Heart left ventricle (tissue), 16 donors: Measurements from ENCODE around the gene SSUH2. TPM values are rescaled to one million over a fixed set of nuclear protein-coding genes. Genes with fewer than 3 reads are reported as not detected.

Experiments
- ATAC-seq, 4 donors: fragments of 200-7000 bp; cut with Tn5 transposase; one replicate each; pipeline ENCODE4 v1.9.1; 2020 to 2022; ENCODE audit warnings: moderate library complexity in 4 of 4, mild to moderate bottlenecking in 3 of 4, moderate number of reproducible peaks in 1 of 4
- DNase-seq, 5 donors: peaks; one replicate each; pipeline ENCODE4 v3.0.0-alpha.2; 2020
- H3K27ac ChIP-seq, 12 donors: fragments of 200-600 bp; sonication (generic) in 4 of 12; one replicate each; pipeline versions ENCODE4 v1.5.0 to v1.8.0; 2016 to 2022; ENCODE audit warnings: mild to moderate bottlenecking in 2 of 12
- H3K27me3 ChIP-seq, 9 donors: fragments of 200-600 bp; sonication (generic) in 2 of 9; one replicate each; pipeline versions ENCODE4 v1.5.1 to v1.8.0; 2016 to 2022; ENCODE audit warnings: mild to moderate bottlenecking in 3 of 9
- H3K36me3 ChIP-seq, 9 donors: fragments of 200-600 bp; sonication (generic) in 2 of 9; one replicate each; pipeline versions ENCODE4 v1.5.0 to v1.8.0; 2018 to 2022; ENCODE audit warnings: mild to moderate bottlenecking in 2 of 9
- H3K4me1 ChIP-seq, 12 donors: fragments of 200-600 bp; sonication (generic) in 4 of 12; one replicate each; pipeline versions ENCODE4 v1.5.0 to v1.8.0; 2016 to 2022; ENCODE audit warnings: mild to moderate bottlenecking in 3 of 12
- H3K4me3 ChIP-seq, 12 donors: fragments of 200-600 bp; sonication (generic) in 4 of 12; one replicate each; pipeline versions ENCODE4 v1.5.0 to v1.8.0; 2017 to 2022; ENCODE audit warnings: mild to moderate bottlenecking in 9 of 12, moderate library complexity in 4 of 12
- H3K9me3 ChIP-seq, 12 donors: fragments of 200-600 bp; sonication (generic) in 4 of 12; one replicate each; pipeline versions ENCODE4 v1.5.0 to v1.8.0; 2016 to 2022; ENCODE audit warnings: mild to moderate bottlenecking in 1 of 12
- CTCF ChIP-seq, 12 donors: fragments of 200-600 bp; sonication (generic) in 4 of 12; IDR thresholded peaks; one replicate each; pipeline versions ENCODE4 v1.5.0 to v1.8.0; 2018 to 2022; ENCODE audit warnings: antibody characterized with exemption in 12 of 12, mild to moderate bottlenecking in 5 of 12
- POLR2A ChIP-seq, 2 donors: fragments of 450-650 bp; IDR thresholded peaks; one replicate each; pipeline ENCODE4 v1.6.1; 2017; ENCODE audit warnings: antibody characterized with exemption in 2 of 2, mild to moderate bottlenecking in 2 of 2, moderate library complexity in 2 of 2
- WGBS, 4 donors: extraction: QIAGEN DNeasy Blood & Tissue Kit in 2 of 4; methylation state at CpG; one replicate each; pipeline versions ENCODE4 v1.1.5 to v1.1.7; 2013 to 2018; 5-methylcytosine and 5-hydroxymethylcytosine counted together
- intact Hi-C, 10 donors: fragments of 100-400 bp; cut with DNase I; formaldehyde crosslinking; loops; one replicate each; pipeline versions ENCODE4 v1.11.1 to v1.14.2; 2022
- polyA plus RNA-seq, 2 donors: library from polyadenylated mRNA; stranded (reverse); fragments of 200-250 nt; gene quantifications; one replicate each; pipeline ENCODE4 v1.2.3, GENCODE V29; 2013
- total RNA-seq, 9 donors: library from RNA; depleted of rRNA in 2 of 9; stranded (reverse); fragments of >200 nt in 2 of 9; fragmentation: NEBNext Ultra II Directional in 3 of 9; extraction: Animal tissue kit (Norgen Biotek cat#: 25700) in 3 of 9; gene quantifications; one replicate each; pipeline versions ENCODE4 v1.1.0 to v1.2.4, GENCODE V29; 2016 to 2023
- donor health status: ischemic (EF 13 %, LVEDD 7.1; RV severe dilation, severe dysfunction).
- donor health status: healthy with polysubstance abuse.
- donor health status: DM: no; HTN: yes; CAD: no.
- donor health status: DM: no; HTN: no; CAD: no.
- donor health status: ischemic (EF 25% LVEDD 6.9; RV normal size, moderate dysfunction).
- donor health status: ischemic (EF 25% LVEDD 5.7; RV mildly dilated, moderate dysfunction).
- donor health status: healthy.
- donor health status: DM: yes; HTN: yes; CAD: no.
- donor health status: ischemic (EF 35%, LVEDD 5.7; RV mildly dilated, moderate dysfunction).
- donor health status: nonischemic (EF 11% LVEDD 7.7; RV severe dilation, severe dysfunction).
- donor health status: DM: yes; HTN: yes; CAD: no.
- donor health status: PGD.
- donor health status: ischemic (EF 29% LVEDD 5.4; RV normal size, mild dysfunction).
- donor health status: nonischemic (EF 23%, LVEDD 6.1; RV moderate dilation, normal function).

The SSUH2 gene
- total and polyA plus RNA-seq, 11 donors, result 0.33 to 5.3 (median 1.3) TPM; not detected in 1

GRCh38 chr3:8642001-8642400, 2.6 kb downstream of the SSUH2 start:
- DNase-seq, result no peak
- TF ChIP-seq CTCF (IDR thresholded peaks at IDR 0.05), result no peak
- no peak for TF ChIP-seq POLR2A (IDR thresholded peaks at IDR 0.05)
- H3K27ac ChIP-seq, result peak overlapping the region in 1 of 12 donors; percentile 79
- ATAC-seq, result no peak
- H3K36me3 ChIP-seq, result no peaks in the 10 kb centered on the region
- no peaks in the 10 kb centered on the region for H3K9me3 ChIP-seq
- H3K27me3 ChIP-seq, result no peaks in the 10 kb centered on the region
- peaks cover 0 to 20% (median 0%) of the 10 kb centered on the region in 12 donors for H3K4me1 ChIP-seq
- peak overlapping the region in 1 of 12 donors; percentile 24 for H3K4me3 ChIP-seq
- WGBS, 4 donors, result 89 to 100% (median 96%) methylated on average over 2 of the region's 2 CpGs
- intact Hi-C loops, result no loop called here

- Histone ChIP-seq H3K36me3 (no peaks in the 10 kb centered on the region), H3K9me3 (no peaks in the 10 kb centered on the region), H3K27ac (peak overlapping the region in 1 of 12 donors; percentile 68), H3K27me3 (no peaks in the 10 kb centered on the region), H3K4me1 (peaks cover 0 to 20% (median 0%) of the 10 kb centered on the region in 12 donors), H3K4me3 (peak overlapping the region in 1 of 12 donors; percentile 24)
- TF ChIP-seq POLR2A (IDR thresholded peaks at IDR 0.05) (no peak), CTCF (IDR thresholded peaks at IDR 0.05) (no peak)
- intact Hi-C loops, result no loop called here
- 63 to 67% (median 66%) methylated on average over 3 to 7 of the region's 7 CpGs for WGBS, 4 donors
- no peak for DNase-seq
- no peak for ATAC-seq
Observed at GRCh38 chr3:8641472-8641871, 3.1 kb downstream of the SSUH2 start.

GRCh38 chr3:8640223-8640622, 4.4 kb downstream of the SSUH2 start:
- intact Hi-C loops, result no loop called here
- H3K4me3 ChIP-seq, result no peak overlapping the region

GRCh38 chr3:8639659-8640000, 5.0 kb downstream of the SSUH2 start:
- Histone ChIP-seq H3K27me3 (no peaks in the 10 kb centered on the region), H3K36me3 (no peaks in the 10 kb centered on the region), H3K4me1 (peaks cover 0 to 20% (median 0%) of the 10 kb centered on the region in 12 donors), H3K27ac (peak overlapping the region in 4 of 12 donors; percentile 6 to 68 (median 40)), H3K9me3 (no peaks in the 10 kb centered on the region), H3K4me3 (no peak overlapping the region)
- no peak for ATAC-seq
- 85 to 89% (median 87%) methylated on average over 7 of the region's 7 CpGs for WGBS, 4 donors
- intact Hi-C loops, result loop anchor here in 1 of 10 donors (10.0 kb wide), 1 partner anchor 315 kb away; no protein-coding TSS in a partner anchor
- no peak for TF ChIP-seq POLR2A (IDR thresholded peaks at IDR 0.05)
- TF ChIP-seq CTCF (IDR thresholded peaks at IDR 0.05), result no peak
- no peak for DNase-seq

More at GRCh38 chr3:8640223-8640622, 4.4 kb downstream of the SSUH2 start:
- Histone ChIP-seq H3K27me3 (no peaks in the 10 kb centered on the region), H3K36me3 (no peaks in the 10 kb centered on the region), H3K9me3 (no peaks in the 10 kb centered on the region), H3K27ac (peak overlapping the region in 1 of 12 donors; percentile 68), H3K4me1 (peaks cover 0 to 20% (median 0%) of the 10 kb centered on the region in 12 donors)
- WGBS, 4 donors, result 95 to 100% (median 96%) methylated on average over 1 of the region's 1 CpG
- ATAC-seq (no peak), DNase-seq (no peak)
- TF ChIP-seq POLR2A (IDR thresholded peaks at IDR 0.05), result no peak
- no peak for TF ChIP-seq CTCF (IDR thresholded peaks at IDR 0.05)
